ENCODE data around the gene DACH1. TPM values are rescaled to one million over a fixed set of nuclear protein-coding genes. Genes with fewer than 3 reads are reported as not detected.

The DACH1 gene
- total RNA-seq, 2 experiments from 2014 or later, result not detected

- Histone ChIP-seq H2AFZ (ENCODE audit: low read length) (no peak overlapping the region), H3K4me3 (ENCODE audit: low read depth, low read length, poor library complexity, severe bottlenecking) (no peak overlapping the region), H3K9me2 (ENCODE audit: insufficient read depth, low read length) (no peaks in the 10 kb centered on the region), H3K36me3 (ENCODE audit: insufficient read depth, low read length) (no peaks in the 10 kb centered on the region), H3K9me3 (ENCODE audit: low read length) (no peaks in the 10 kb centered on the region), H3K4me2 (ENCODE audit: low read length) (no peak overlapping the region), H3K79me2 (ENCODE audit: insufficient read depth, low read depth, low read length) (no peaks in the 10 kb centered on the region), H3K4me1 (ENCODE audit: insufficient read depth, low read length, poor library complexity, severe bottlenecking) (no peaks in the 10 kb centered on the region), H4K20me1 (ENCODE audit: insufficient read depth, low read length) (no peaks in the 10 kb centered on the region), H3K27ac (ENCODE audit: low read depth, low read length, poor library complexity, severe bottlenecking) (no peak overlapping the region)
- no peak for TF ChIP-seq EZH2phosphoT487 (IDR thresholded peaks at IDR 0.05; ENCODE audit: borderline replicate concordance, low read depth, low read length)
- TF ChIP-seq CTCF (conservative IDR thresholded peaks at IDR 0.05; ENCODE audit: low read length), result no peak
- BruUV-seq (replicated peaks), result no TSS peak
- intact Hi-C loops (cut with micrococcal nuclease; ENCODE audit: unreplicated experiment), result no loop called here
- no peak for DNase-seq (ENCODE audit: low spot score)
- ChIA-PET CTCF (ENCODE audit: unreplicated experiment) (no interaction called here), POLR2A (no interaction called here)
These were observed 181.9 kb downstream of the DACH1 start for GRCh38 chr13:71685072-71685471.

GRCh38 chr13:71681901-71682613 is 184.9 kb downstream of the DACH1 start:
- H3K9me2 ChIP-seq (ENCODE audit: insufficient read depth, low read length), result no peaks in the 10 kb centered on the region
- no peak for DNase-seq (ENCODE audit: low spot score)
- no peak for TF ChIP-seq CTCF (conservative IDR thresholded peaks at IDR 0.05; ENCODE audit: low read length)
- no peak for TF ChIP-seq EZH2phosphoT487 (IDR thresholded peaks at IDR 0.05; ENCODE audit: borderline replicate concordance, low read depth, low read length)
- no peaks in the 10 kb centered on the region for H3K36me3 ChIP-seq (ENCODE audit: insufficient read depth, low read length)
- no peak overlapping the region for H3K4me3 ChIP-seq (ENCODE audit: low read depth, low read length, poor library complexity, severe bottlenecking)
- H3K4me1 ChIP-seq (ENCODE audit: insufficient read depth, low read length, poor library complexity, severe bottlenecking), result no peaks in the 10 kb centered on the region
- ChIA-PET CTCF (ENCODE audit: unreplicated experiment) (no interaction called here), POLR2A (no interaction called here)
- intact Hi-C loops (cut with micrococcal nuclease; ENCODE audit: unreplicated experiment), result no loop called here
- H3K27ac ChIP-seq (ENCODE audit: low read depth, low read length, poor library complexity, severe bottlenecking), result no peak overlapping the region
- no peak overlapping the region for H2AFZ ChIP-seq (ENCODE audit: low read length)
- no peaks in the 10 kb centered on the region for H3K79me2 ChIP-seq (ENCODE audit: insufficient read depth, low read depth, low read length)
- no peaks in the 10 kb centered on the region for H4K20me1 ChIP-seq (ENCODE audit: insufficient read depth, low read length)
- no TSS peak for BruUV-seq (replicated peaks)
- no peaks in the 10 kb centered on the region for H3K9me3 ChIP-seq (ENCODE audit: low read length)
- no peak overlapping the region for H3K4me2 ChIP-seq (ENCODE audit: low read length)

- Histone ChIP-seq H3K79me2 (ENCODE audit: insufficient read depth, low read depth, low read length) (no peaks in the 10 kb centered on the region), H3K4me2 (ENCODE audit: low read length) (no peak overlapping the region)
These were observed 189.9 kb downstream of the DACH1 start for GRCh38 chr13:71677124-71677523.

More at GRCh38 chr13:71677124-71677523, 189.9 kb downstream of the DACH1 start:
- BruUV-seq (replicated peaks), result no TSS peak
- TF ChIP-seq CTCF (conservative IDR thresholded peaks at IDR 0.05; ENCODE audit: low read length), result no peak
- TF ChIP-seq EZH2phosphoT487 (IDR thresholded peaks at IDR 0.05; ENCODE audit: borderline replicate concordance, low read depth, low read length), result no peak
- Histone ChIP-seq H3K27ac (ENCODE audit: low read depth, low read length, poor library complexity, severe bottlenecking) (no peak overlapping the region), H3K4me1 (ENCODE audit: insufficient read depth, low read length, poor library complexity, severe bottlenecking) (no peaks in the 10 kb centered on the region), H4K20me1 (ENCODE audit: insufficient read depth, low read length) (no peaks in the 10 kb centered on the region), H3K9me2 (ENCODE audit: insufficient read depth, low read length) (no peaks in the 10 kb centered on the region), H3K9me3 (ENCODE audit: low read length) (no peaks in the 10 kb centered on the region), H3K4me3 (ENCODE audit: low read depth, low read length, poor library complexity, severe bottlenecking) (no peak overlapping the region), H3K36me3 (ENCODE audit: insufficient read depth, low read length) (no peaks in the 10 kb centered on the region), H2AFZ (ENCODE audit: low read length) (no peak overlapping the region)
- DNase-seq (ENCODE audit: low spot score), result no peak
- intact Hi-C loops (cut with micrococcal nuclease; ENCODE audit: unreplicated experiment), result no loop called here
- ChIA-PET POLR2A (interaction anchor here (0.7 kb wide), 1 partner anchor 794 kb away, joined by 3 read pairs; no protein-coding TSS in a partner anchor), CTCF (ENCODE audit: unreplicated experiment) (no interaction called here)

All from OCI-LY7 (cell line).